H1 (cell line): ENCODE data around the gene HOXB4. TPM values are rescaled to one million over a fixed set of nuclear protein-coding genes. Genes with fewer than 3 reads are reported as not detected.

Experiments used
- ASH2L ChIP-seq: fragments of 200-600, 300-600 bp; sonication (generic); IDR thresholded peaks from one replicate; pipeline ENCODE4 v1.7.1; 2017; ENCODE audit warnings: low read length
- BCL11A ChIP-seq, 2 experiments: IDR thresholded peaks; one replicate each; pipeline ENCODE4 v1.6.1; 2011; ENCODE audit warnings: low read depth in 2 of 2, low read length in 2 of 2, mild to moderate bottlenecking in 2 of 2
- EP300 ChIP-seq, 2 experiments: IDR thresholded peaks; 1 replicate in 1 of 2; 2 replicates in 1 of 2; pipeline ENCODE4 v1.6.1; 2011 to 2012; ENCODE audit warnings: low read depth in 2 of 2, low read length in 2 of 2, mild to moderate bottlenecking in 2 of 2, borderline replicate concordance in 1 of 2, inconsistent platforms in 1 of 2, moderate library complexity in 1 of 2
- JUN ChIP-seq: IDR thresholded peaks from 2 replicates; pipeline ENCODE4 v1.6.1; 2011; ENCODE audit warnings: low read depth, mild to moderate bottlenecking, improper control_type of control experiment, low read length
- NRF1 ChIP-seq: IDR thresholded peaks from 2 replicates; pipeline ENCODE4 v1.6.1; 2011; ENCODE audit warnings: mild to moderate bottlenecking, low read depth, low read length, improper control_type of control experiment
- PHF8 ChIP-seq: fragments of 200-600 bp; sonication (generic); conservative IDR thresholded peaks from 2 replicates; pipeline ENCODE4 v1.7.1; 2012; ENCODE audit warnings: low read depth, mild to moderate bottlenecking, inconsistent platforms, low read length, moderate library complexity
- polyA plus RNA-seq, 7 experiments: library from polyadenylated mRNA; depleted of rRNA in 3 of 7; stranded (reverse) in 5 of 7; unstranded in 2 of 7; fragments of >200 nt in 5 of 7; fragments of 200-250 nt in 2 of 7; gene quantifications; 1 replicate in 5 of 7; 2 replicates in 1 of 7; 4 replicates in 1 of 7; pipeline versions ENCODE4 v1.2.1 to v1.2.3, GENCODE V29; 2011 to 2013; ENCODE audit warnings: missing spikeins in 2 of 7, mixed read lengths in 2 of 7
- total RNA-seq: library from RNA; stranded (reverse); fragmentation: NEBNext Ultra II Directional; extraction: Animal tissue kit (Norgen Biotek cat#: 25700); gene quantifications from 2 replicates; pipeline ENCODE4 v1.2.1, GENCODE V29; 2021
- TF ChIP-seq, protein P1 (sequence below): fragments of 300-600 bp; sonication (generic); IDR thresholded peaks from 2 replicates; pipeline ENCODE4 v1.7.1; 2012; ENCODE audit warnings: low read length, moderate library complexity, mild to moderate bottlenecking, inconsistent platforms; ENCODE audit not compliant: insufficient replicate concordance
- TF ChIP-seq, protein P2 (sequence below): IDR thresholded peaks from 2 replicates; pipeline ENCODE4 v1.6.1; 2011; ENCODE audit warnings: low read length, improper control_type of control experiment
- TF ChIP-seq, protein P3 (sequence below): IDR thresholded peaks from 2 replicates; pipeline ENCODE4 v1.6.1; 2011; ENCODE audit warnings: low read depth, mild to moderate bottlenecking, low read length; ENCODE audit not compliant: insufficient read depth

HOXB4 gene
- total and polyA plus RNA-seq, 2 of the 8 experiments (the other 6 are each of a cell fraction or from before 2014, with no cell fraction given), result not detected

DNA sequence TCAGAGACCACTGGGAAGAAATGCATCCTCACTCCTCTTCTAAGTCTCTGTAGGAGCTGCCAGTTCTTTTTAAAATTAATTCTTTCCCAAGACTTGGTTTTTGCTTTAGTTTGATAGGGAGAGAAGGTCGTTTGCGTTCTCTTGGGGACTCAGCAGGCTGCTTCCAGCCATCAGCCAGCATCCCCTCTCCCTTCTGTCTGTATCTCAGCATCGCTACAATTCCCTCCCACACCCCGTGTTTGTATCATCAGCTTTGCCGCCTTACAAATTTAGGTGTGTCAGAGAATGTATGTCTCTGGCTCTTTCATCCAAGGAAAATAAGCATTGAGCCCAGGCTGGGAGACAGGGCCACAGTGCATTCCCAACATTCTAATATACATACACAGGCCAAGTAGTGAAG, 21.2 kb upstream of the HOXB4 start (continued):
- TF ChIP-seq, protein P1, sequence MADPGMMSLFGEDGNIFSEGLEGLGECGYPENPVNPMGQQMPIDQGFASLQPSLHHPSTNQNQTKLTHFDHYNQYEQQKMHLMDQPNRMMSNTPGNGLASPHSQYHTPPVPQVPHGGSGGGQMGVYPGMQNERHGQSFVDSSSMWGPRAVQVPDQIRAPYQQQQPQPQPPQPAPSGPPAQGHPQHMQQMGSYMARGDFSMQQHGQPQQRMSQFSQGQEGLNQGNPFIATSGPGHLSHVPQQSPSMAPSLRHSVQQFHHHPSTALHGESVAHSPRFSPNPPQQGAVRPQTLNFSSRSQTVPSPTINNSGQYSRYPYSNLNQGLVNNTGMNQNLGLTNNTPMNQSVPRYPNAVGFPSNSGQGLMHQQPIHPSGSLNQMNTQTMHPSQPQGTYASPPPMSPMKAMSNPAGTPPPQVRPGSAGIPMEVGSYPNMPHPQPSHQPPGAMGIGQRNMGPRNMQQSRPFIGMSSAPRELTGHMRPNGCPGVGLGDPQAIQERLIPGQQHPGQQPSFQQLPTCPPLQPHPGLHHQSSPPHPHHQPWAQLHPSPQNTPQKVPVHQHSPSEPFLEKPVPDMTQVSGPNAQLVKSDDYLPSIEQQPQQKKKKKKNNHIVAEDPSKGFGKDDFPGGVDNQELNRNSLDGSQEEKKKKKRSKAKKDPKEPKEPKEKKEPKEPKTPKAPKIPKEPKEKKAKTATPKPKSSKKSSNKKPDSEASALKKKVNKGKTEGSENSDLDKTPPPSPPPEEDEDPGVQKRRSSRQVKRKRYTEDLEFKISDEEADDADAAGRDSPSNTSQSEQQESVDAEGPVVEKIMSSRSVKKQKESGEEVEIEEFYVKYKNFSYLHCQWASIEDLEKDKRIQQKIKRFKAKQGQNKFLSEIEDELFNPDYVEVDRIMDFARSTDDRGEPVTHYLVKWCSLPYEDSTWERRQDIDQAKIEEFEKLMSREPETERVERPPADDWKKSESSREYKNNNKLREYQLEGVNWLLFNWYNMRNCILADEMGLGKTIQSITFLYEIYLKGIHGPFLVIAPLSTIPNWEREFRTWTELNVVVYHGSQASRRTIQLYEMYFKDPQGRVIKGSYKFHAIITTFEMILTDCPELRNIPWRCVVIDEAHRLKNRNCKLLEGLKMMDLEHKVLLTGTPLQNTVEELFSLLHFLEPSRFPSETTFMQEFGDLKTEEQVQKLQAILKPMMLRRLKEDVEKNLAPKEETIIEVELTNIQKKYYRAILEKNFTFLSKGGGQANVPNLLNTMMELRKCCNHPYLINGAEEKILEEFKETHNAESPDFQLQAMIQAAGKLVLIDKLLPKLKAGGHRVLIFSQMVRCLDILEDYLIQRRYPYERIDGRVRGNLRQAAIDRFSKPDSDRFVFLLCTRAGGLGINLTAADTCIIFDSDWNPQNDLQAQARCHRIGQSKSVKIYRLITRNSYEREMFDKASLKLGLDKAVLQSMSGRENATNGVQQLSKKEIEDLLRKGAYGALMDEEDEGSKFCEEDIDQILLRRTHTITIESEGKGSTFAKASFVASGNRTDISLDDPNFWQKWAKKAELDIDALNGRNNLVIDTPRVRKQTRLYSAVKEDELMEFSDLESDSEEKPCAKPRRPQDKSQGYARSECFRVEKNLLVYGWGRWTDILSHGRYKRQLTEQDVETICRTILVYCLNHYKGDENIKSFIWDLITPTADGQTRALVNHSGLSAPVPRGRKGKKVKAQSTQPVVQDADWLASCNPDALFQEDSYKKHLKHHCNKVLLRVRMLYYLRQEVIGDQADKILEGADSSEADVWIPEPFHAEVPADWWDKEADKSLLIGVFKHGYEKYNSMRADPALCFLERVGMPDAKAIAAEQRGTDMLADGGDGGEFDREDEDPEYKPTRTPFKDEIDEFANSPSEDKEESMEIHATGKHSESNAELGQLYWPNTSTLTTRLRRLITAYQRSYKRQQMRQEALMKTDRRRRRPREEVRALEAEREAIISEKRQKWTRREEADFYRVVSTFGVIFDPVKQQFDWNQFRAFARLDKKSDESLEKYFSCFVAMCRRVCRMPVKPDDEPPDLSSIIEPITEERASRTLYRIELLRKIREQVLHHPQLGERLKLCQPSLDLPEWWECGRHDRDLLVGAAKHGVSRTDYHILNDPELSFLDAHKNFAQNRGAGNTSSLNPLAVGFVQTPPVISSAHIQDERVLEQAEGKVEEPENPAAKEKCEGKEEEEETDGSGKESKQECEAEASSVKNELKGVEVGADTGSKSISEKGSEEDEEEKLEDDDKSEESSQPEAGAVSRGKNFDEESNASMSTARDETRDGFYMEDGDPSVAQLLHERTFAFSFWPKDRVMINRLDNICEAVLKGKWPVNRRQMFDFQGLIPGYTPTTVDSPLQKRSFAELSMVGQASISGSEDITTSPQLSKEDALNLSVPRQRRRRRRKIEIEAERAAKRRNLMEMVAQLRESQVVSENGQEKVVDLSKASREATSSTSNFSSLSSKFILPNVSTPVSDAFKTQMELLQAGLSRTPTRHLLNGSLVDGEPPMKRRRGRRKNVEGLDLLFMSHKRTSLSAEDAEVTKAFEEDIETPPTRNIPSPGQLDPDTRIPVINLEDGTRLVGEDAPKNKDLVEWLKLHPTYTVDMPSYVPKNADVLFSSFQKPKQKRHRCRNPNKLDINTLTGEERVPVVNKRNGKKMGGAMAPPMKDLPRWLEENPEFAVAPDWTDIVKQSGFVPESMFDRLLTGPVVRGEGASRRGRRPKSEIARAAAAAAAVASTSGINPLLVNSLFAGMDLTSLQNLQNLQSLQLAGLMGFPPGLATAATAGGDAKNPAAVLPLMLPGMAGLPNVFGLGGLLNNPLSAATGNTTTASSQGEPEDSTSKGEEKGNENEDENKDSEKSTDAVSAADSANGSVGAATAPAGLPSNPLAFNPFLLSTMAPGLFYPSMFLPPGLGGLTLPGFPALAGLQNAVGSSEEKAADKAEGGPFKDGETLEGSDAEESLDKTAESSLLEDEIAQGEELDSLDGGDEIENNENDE, result no peak
- TF ChIP-seq BCL11A (IDR thresholded peaks at IDR 0.05; ENCODE audit: low read depth in 2 of 2, low read length in 2 of 2) (no peak), EP300 (IDR thresholded peaks at IDR 0.05; ENCODE audit: borderline replicate concordance in 1 of 2, low read depth in 2 of 2, low read length in 2 of 2) (no peak), NRF1 (no peak), PHF8 (no peak), ASH2L (no peak), JUN (no peak)
- TF ChIP-seq, protein P2, sequence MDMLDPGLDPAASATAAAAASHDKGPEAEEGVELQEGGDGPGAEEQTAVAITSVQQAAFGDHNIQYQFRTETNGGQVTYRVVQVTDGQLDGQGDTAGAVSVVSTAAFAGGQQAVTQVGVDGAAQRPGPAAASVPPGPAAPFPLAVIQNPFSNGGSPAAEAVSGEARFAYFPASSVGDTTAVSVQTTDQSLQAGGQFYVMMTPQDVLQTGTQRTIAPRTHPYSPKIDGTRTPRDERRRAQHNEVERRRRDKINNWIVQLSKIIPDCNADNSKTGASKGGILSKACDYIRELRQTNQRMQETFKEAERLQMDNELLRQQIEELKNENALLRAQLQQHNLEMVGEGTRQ, result no peak
- TF ChIP-seq, protein P3, sequence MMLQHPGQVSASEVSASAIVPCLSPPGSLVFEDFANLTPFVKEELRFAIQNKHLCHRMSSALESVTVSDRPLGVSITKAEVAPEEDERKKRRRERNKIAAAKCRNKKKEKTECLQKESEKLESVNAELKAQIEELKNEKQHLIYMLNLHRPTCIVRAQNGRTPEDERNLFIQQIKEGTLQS, result no peak
